GM12878 (cell line): Measurements from ENCODE around the gene HIF3A. TPM values are rescaled to one million over a fixed set of nuclear protein-coding genes. Genes with fewer than 3 reads are reported as not detected.

ENCODE experiments used
- BCL3 ChIP-seq: IDR thresholded peaks from 2 replicates; pipeline ENCODE4 v1.6.1; 2011; ENCODE audit warnings: borderline replicate concordance, low read depth, mild to moderate bottlenecking, moderate library complexity, low read length; ENCODE audit not compliant: insufficient read depth, poor library complexity, severe bottlenecking
- CBX5 ChIP-seq: sonication (generic); IDR thresholded peaks from 2 replicates; pipeline ENCODE4 v1.6.1; 2016; ENCODE audit warnings: low read depth, moderate library complexity, mild to moderate bottlenecking, inconsistent platforms
- CEBPB ChIP-seq, 2 experiments: fragments of 150-350 bp in 1 of 2; IDR thresholded peaks; 2 replicates each; pipeline ENCODE4 v1.6.1; 2012 to 2014; ENCODE audit warnings: low read depth in 2 of 2, low read length in 2 of 2, borderline replicate concordance in 1 of 2, inconsistent platforms in 1 of 2
- ESRRA ChIP-seq: IDR thresholded peaks from 2 replicates; pipeline ENCODE4 v1.6.1; 2012; ENCODE audit warnings: mild to moderate bottlenecking, low read length, improper control_type of control experiment
- HCFC1 ChIP-seq: fragments of 150-350 bp; IDR thresholded peaks from 2 replicates; pipeline ENCODE4 v1.6.1; 2014; ENCODE audit warnings: low read length
- HDAC6 ChIP-seq: fragments of 200-600 bp; sonication (generic); IDR thresholded peaks from one replicate; pipeline ENCODE4 v1.8.0; 2017; ENCODE audit warnings: antibody characterized with exemption; ENCODE audit not compliant: unreplicated experiment
- HSF1 ChIP-seq: fragments of 150-350 bp; IDR thresholded peaks from 2 replicates; pipeline ENCODE4 v1.6.1; 2014; ENCODE audit warnings: mild to moderate bottlenecking, low read depth, low read length
- MEF2B ChIP-seq: fragments of 450-650 bp; IDR thresholded peaks from 2 replicates; pipeline ENCODE4 v1.6.1; 2018; ENCODE audit warnings: mild to moderate bottlenecking, moderate library complexity; ENCODE audit not compliant: partially characterized antibody, poor library complexity, severe bottlenecking
- MXI1 ChIP-seq: fragments of 150-350 bp; IDR thresholded peaks from 2 replicates; pipeline ENCODE4 v1.6.1; 2011; ENCODE audit warnings: low read depth, mild to moderate bottlenecking, inconsistent platforms, low read length, improper control_type of control experiment
- NFIC ChIP-seq: IDR thresholded peaks from 2 replicates; pipeline ENCODE4 v1.6.1; 2012; ENCODE audit warnings: low read depth, mild to moderate bottlenecking, inconsistent platforms, low read length, moderate library complexity
- NR2C1 ChIP-seq: fragments of 450-650 bp; IDR thresholded peaks from 2 replicates; pipeline ENCODE4 v1.6.1; 2017; ENCODE audit warnings: antibody characterized with exemption, mild to moderate bottlenecking, moderate library complexity
- RAD21 ChIP-seq: IDR thresholded peaks from 2 replicates; pipeline ENCODE4 v1.6.1; 2011; ENCODE audit warnings: mild to moderate bottlenecking, low read depth, low read length, moderate library complexity; ENCODE audit not compliant: insufficient read depth
- TCF12 ChIP-seq: IDR thresholded peaks from 2 replicates; pipeline ENCODE4 v1.6.1; 2011; ENCODE audit warnings: low read depth, mild to moderate bottlenecking, low read length
- TCF3 ChIP-seq: IDR thresholded peaks from 2 replicates; pipeline ENCODE4 v1.6.1; 2012; ENCODE audit warnings: low read depth, mild to moderate bottlenecking, low read length, borderline replicate concordance; ENCODE audit not compliant: insufficient read depth
- TCF7 ChIP-seq: IDR thresholded peaks from 2 replicates; pipeline ENCODE4 v1.6.1; 2014; ENCODE audit warnings: antibody characterized with exemption, borderline replicate concordance
- YY1 ChIP-seq: IDR thresholded peaks from 2 replicates; pipeline ENCODE4 v1.6.1; 2011; ENCODE audit warnings: low read depth, mild to moderate bottlenecking, low read length
- ZNF24 ChIP-seq: fragments of 450-650 bp; IDR thresholded peaks from 2 replicates; pipeline ENCODE4 v1.6.1; 2017; ENCODE audit warnings: antibody characterized with exemption, mild to moderate bottlenecking
- polyA plus RNA-seq, 11 experiments: library from polyadenylated mRNA; depleted of rRNA in 4 of 11; unstranded in 6 of 11; stranded (reverse) in 5 of 11; fragments of >200 nt; fragmentation: Nextera tagmentation in 4 of 11; fragmentation: Illumina TruSeq in 1 of 11; extraction: Ambion mirVana in 4 of 11; extraction: Trizol in 1 of 11; gene quantifications; 1 replicate in 1 of 11; 2 replicates in 10 of 11; pipeline versions ENCODE4 v1.2.1 to v1.2.3, GENCODE V29; 2011 to 2016; ENCODE audit warnings: inconsistent platforms in 2 of 11, missing spikeins in 2 of 11, low read depth in 1 of 11
- total RNA-seq, 4 experiments: library from RNA; depleted of rRNA in 3 of 4; stranded (reverse); fragments of >200 nt in 3 of 4; fragmentation: Illumina TruSeq in 1 of 4; extraction: Trizol in 1 of 4; gene quantifications; 2 replicates each; pipeline versions ENCODE4 v1.2.1 to v1.2.3, GENCODE V29; 2013 to 2021
- TF ChIP-seq, protein P1 (sequence below): fragments of 450-650 bp; IDR thresholded peaks from 2 replicates; pipeline ENCODE4 v1.6.1; 2018; ENCODE audit warnings: borderline replicate concordance, mild to moderate bottlenecking; ENCODE audit not compliant: partially characterized antibody
- TF ChIP-seq, protein P2 (sequence below): fragments of 450-650 bp; IDR thresholded peaks from 2 replicates; pipeline ENCODE4 v1.6.1; 2017; ENCODE audit warnings: antibody characterized with exemption, mild to moderate bottlenecking, moderate library complexity
- TF ChIP-seq, protein P3 (sequence below): fragments of 450-650 bp; IDR thresholded peaks from 2 replicates; pipeline ENCODE4 v1.6.1; 2017; ENCODE audit warnings: borderline replicate concordance

HIF3A gene
- total and polyA plus RNA-seq, 10 of the 15 experiments (the other 5 are each of a cell fraction or from before 2014, with no cell fraction given) = 0.03 to 0.20 (median 0.06) TPM; not detected in 5

GRCh38 chr19:46346821-46347571 lies 50.2 kb downstream of the HIF3A start, which contains the start of gene PPP5C (continued):
- TF ChIP-seq HDAC6 (no peak), CEBPB (IDR thresholded peaks at IDR 0.05; ENCODE audit: borderline replicate concordance in 1 of 2, low read depth in 2 of 2, low read length in 2 of 2) (no peak), TCF7 (no peak), TCF12 (no peak), HCFC1 (no peak; the same call in none of the 2 replicates), RAD21 (peak; percentile 61), HSF1 (no peak), TCF3 (no peak), ESRRA (no peak), BCL3 (no peak), MXI1 (0 out of 2 replicates have a peak, but pooled peaks have one; percentile 46), CBX5 (no peak), NFIC (no peak), ZNF24 (no peak), NR2C1 (no peak), MEF2B (peak; percentile 24), YY1 (peak; percentile 89)
- TF ChIP-seq, protein P1, sequence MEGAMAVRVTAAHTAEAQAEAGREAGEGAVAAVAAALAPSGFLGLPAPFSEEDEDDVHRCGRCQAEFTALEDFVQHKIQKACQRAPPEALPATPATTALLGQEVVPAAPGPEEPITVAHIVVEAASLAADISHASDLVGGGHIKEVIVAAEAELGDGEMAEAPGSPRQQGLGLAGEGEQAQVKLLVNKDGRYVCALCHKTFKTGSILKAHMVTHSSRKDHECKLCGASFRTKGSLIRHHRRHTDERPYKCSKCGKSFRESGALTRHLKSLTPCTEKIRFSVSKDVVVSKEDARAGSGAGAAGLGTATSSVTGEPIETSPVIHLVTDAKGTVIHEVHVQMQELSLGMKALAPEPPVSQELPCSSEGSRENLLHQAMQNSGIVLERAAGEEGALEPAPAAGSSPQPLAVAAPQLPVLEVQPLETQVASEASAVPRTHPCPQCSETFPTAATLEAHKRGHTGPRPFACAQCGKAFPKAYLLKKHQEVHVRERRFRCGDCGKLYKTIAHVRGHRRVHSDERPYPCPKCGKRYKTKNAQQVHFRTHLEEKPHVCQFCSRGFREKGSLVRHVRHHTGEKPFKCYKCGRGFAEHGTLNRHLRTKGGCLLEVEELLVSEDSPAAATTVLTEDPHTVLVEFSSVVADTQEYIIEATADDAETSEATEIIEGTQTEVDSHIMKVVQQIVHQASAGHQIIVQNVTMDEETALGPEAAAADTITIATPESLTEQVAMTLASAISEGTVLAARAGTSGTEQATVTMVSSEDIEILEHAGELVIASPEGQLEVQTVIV = peak; percentile 99
- TF ChIP-seq, protein P2, sequence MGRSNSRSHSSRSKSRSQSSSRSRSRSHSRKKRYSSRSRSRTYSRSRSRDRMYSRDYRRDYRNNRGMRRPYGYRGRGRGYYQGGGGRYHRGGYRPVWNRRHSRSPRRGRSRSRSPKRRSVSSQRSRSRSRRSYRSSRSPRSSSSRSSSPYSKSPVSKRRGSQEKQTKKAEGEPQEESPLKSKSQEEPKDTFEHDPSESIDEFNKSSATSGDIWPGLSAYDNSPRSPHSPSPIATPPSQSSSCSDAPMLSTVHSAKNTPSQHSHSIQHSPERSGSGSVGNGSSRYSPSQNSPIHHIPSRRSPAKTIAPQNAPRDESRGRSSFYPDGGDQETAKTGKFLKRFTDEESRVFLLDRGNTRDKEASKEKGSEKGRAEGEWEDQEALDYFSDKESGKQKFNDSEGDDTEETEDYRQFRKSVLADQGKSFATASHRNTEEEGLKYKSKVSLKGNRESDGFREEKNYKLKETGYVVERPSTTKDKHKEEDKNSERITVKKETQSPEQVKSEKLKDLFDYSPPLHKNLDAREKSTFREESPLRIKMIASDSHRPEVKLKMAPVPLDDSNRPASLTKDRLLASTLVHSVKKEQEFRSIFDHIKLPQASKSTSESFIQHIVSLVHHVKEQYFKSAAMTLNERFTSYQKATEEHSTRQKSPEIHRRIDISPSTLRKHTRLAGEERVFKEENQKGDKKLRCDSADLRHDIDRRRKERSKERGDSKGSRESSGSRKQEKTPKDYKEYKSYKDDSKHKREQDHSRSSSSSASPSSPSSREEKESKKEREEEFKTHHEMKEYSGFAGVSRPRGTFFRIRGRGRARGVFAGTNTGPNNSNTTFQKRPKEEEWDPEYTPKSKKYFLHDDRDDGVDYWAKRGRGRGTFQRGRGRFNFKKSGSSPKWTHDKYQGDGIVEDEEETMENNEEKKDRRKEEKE = 0 out of 2 replicates have a peak, but pooled peaks have one; percentile 12
- TF ChIP-seq, protein P3, sequence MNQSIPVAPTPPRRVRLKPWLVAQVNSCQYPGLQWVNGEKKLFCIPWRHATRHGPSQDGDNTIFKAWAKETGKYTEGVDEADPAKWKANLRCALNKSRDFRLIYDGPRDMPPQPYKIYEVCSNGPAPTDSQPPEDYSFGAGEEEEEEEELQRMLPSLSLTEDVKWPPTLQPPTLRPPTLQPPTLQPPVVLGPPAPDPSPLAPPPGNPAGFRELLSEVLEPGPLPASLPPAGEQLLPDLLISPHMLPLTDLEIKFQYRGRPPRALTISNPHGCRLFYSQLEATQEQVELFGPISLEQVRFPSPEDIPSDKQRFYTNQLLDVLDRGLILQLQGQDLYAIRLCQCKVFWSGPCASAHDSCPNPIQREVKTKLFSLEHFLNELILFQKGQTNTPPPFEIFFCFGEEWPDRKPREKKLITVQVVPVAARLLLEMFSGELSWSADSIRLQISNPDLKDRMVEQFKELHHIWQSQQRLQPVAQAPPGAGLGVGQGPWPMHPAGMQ = no peak
